GM12864 (cell line): ENCODE results near the gene TMEM81.

Experiments
- DNase-seq: peaks from one replicate; pipeline ENCODE4 v3.0.0-alpha.2; 2011; ENCODE audit warnings: low read depth
- H3K4me3 ChIP-seq: 2 replicates; pipeline ENCODE4 v1.5.1; 2011; ENCODE audit warnings: mild to moderate bottlenecking, low read depth, low read length, control low read depth
- CTCF ChIP-seq: IDR thresholded peaks from 2 replicates; pipeline ENCODE4 v1.5.1; 2011; ENCODE audit warnings: low read depth, mild to moderate bottlenecking, moderate library complexity, low read length, control low read depth, inconsistent platforms; ENCODE audit errors: missing control alignments

TMEM81 gene

GRCh38 chr1:205041998-205042910, 42.0 kb downstream of the TMEM81 start:
- H3K4me3 ChIP-seq: no peak overlapping the region
- TF ChIP-seq CTCF: no peak
- DNase-seq: no peak

GRCh38 chr1:205041001-205041715, 43.1 kb downstream of the TMEM81 start:
- TF ChIP-seq CTCF: no peak
- DNase-seq: no peak

GRCh38 chr1:205038132-205038786, 46.0 kb downstream of the TMEM81 start:
- no peak for TF ChIP-seq CTCF
- H3K4me3 ChIP-seq: no peak overlapping the region
- no peak for DNase-seq

More at GRCh38 chr1:205041001-205041715, 43.1 kb downstream of the TMEM81 start:
- H3K4me3 ChIP-seq: no peak overlapping the region

GRCh38 chr1:205037539-205037938, 46.7 kb downstream of the TMEM81 start:
- no peak for DNase-seq
- no peak for TF ChIP-seq CTCF
- no peak overlapping the region for H3K4me3 ChIP-seq
